Ishikawa (cell line): Measurements from ENCODE around the gene BRPF3.

Experiments
- CREB1 ChIP-seq: IDR thresholded peaks from 2 replicates; pipeline ENCODE4 v1.6.1; 2012; ENCODE audit warnings: low read depth
- EP300 ChIP-seq: IDR thresholded peaks from 2 replicates; pipeline ENCODE4 v1.6.1; 2012; ENCODE audit warnings: borderline replicate concordance

- no peak for TF ChIP-seq CREB1
- no peak for TF ChIP-seq EP300
Measured at GRCh38 chr6:36235862-36236261, 39.3 kb downstream of the BRPF3 start.
